GM12878 (cell line): ENCODE data around the gene CRB2.

Experiments used
- CTCF ChIP-seq, 3 experiments: IDR thresholded peaks in 2 of 3; conservative IDR thresholded peaks in 1 of 3; 2 replicates each; pipeline ENCODE4 v1.5.1; 2011; ENCODE audit warnings: low read depth in 3 of 3, low read length in 3 of 3, mild to moderate bottlenecking in 3 of 3, control low read depth in 2 of 3, moderate library complexity in 2 of 3, inconsistent platforms in 1 of 3, mixed read lengths in 1 of 3; ENCODE audit not compliant: control insufficient read depth in 2 of 3, insufficient read depth in 1 of 3; ENCODE audit errors: extremely low read depth in 1 of 3
- PBX3 ChIP-seq: IDR thresholded peaks from 2 replicates; pipeline ENCODE4 v1.6.1; 2011; ENCODE audit warnings: mild to moderate bottlenecking, low read depth, low read length, moderate library complexity; ENCODE audit not compliant: insufficient replicate concordance
- SMC3 ChIP-seq: IDR thresholded peaks from 2 replicates; pipeline ENCODE4 v1.6.1; 2011; ENCODE audit warnings: low read length, improper control_type of control experiment, borderline replicate concordance
- ZNF24 ChIP-seq: fragments of 450-650 bp; IDR thresholded peaks from 2 replicates; pipeline ENCODE4 v1.6.1; 2017; ENCODE audit warnings: antibody characterized with exemption, mild to moderate bottlenecking

- TF ChIP-seq CTCF (IDR thresholded peaks at IDR 0.05 in 2 of 3, conservative IDR thresholded peaks at IDR 0.05 in 1 of 3; ENCODE audit: control insufficient read depth in 2 of 3, extremely low read depth in 1 of 3, insufficient read depth in 1 of 3, low read depth in 3 of 3, low read length in 3 of 3) (no peak), SMC3 (no peak), ZNF24 (no peak), PBX3 (no peak)
Observed at GRCh38 chr9:123417289-123418051, 61.5 kb downstream of the CRB2 start.
